ENCODE measurements around the gene PAK4. TPM values are rescaled to one million over a fixed set of nuclear protein-coding genes. Genes with fewer than 3 reads are reported as not detected.

PAK4 gene
- 48.8 TPM for total RNA-seq (ENCODE audit: unreplicated experiment)
- long read RNA-seq, full-length matches to known transcripts = 3 of 12 reads
- long read RNA-seq, partial matches to known transcripts = 0 of 12 reads
- long read RNA-seq, other reads (novel, unspliced or antisense) = 9 of 12 reads

GRCh38 chr19:39125554-39126311 is at the start of gene PAK4:
TSS of gene PAK4 (plus strand) at chr19:39125786. CDS start at chr19:39169554, 43,768 bp downstream.
- H3K9me3 Mint-ChIP-seq (ENCODE audit: unreplicated experiment) = no peaks in the 10 kb centered on the region
- peaks cover 19% of the 10 kb centered on the region for H3K4me1 Mint-ChIP-seq (ENCODE audit: unreplicated experiment)
- peak within 1 kb of the TSS; percentile 98 for H3K27ac Mint-ChIP-seq (ENCODE audit: unreplicated experiment)
- peak; percentile 97 for DNase-seq (ENCODE audit: low spot score)
- TF ChIP-seq CTCF (IDR thresholded peaks at IDR 0.05; ENCODE audit: unreplicated experiment) = no peak
- peak within 1 kb of the TSS; percentile 99 for H3K4me3 Mint-ChIP-seq (ENCODE audit: unreplicated experiment)
- peaks cover 6% of the 10 kb centered on the region for H3K36me3 Mint-ChIP-seq (ENCODE audit: low read depth, unreplicated experiment)
- H3K27me3 Mint-ChIP-seq (ENCODE audit: unreplicated experiment) = peaks cover 8% of the 10 kb centered on the region

DNA sequence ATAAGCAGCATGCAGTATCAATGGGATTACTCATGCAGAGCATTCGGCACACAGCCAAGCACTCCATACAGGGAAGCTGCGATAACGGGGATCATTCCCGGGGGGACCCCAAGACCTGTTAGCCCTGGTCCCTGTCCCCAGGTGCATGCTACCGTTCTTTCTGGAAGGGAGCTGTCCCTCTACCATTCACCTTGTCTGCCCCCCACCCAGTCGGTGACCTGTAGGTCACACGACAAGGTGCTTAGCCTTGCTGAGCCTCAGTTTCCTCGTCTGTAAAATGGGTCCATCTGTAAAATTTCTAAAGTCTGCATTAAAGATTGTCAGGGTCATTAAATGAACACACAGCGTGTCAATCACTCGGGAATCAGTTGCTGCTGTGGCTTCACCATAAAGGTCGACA is 48.3 kb upstream of the PAK4 start:
- Mint-ChIP-seq H3K9me3 (ENCODE audit: unreplicated experiment) (no peaks in the 10 kb centered on the region), H3K36me3 (ENCODE audit: low read depth, unreplicated experiment) (no peaks in the 10 kb centered on the region), H3K27me3 (ENCODE audit: unreplicated experiment) (peaks cover 3% of the 10 kb centered on the region), H3K4me1 (ENCODE audit: unreplicated experiment) (peaks cover 10% of the 10 kb centered on the region), H3K4me3 (ENCODE audit: unreplicated experiment) (no peak overlapping the region), H3K27ac (ENCODE audit: unreplicated experiment) (no peak overlapping the region)
- TF ChIP-seq CTCF (IDR thresholded peaks at IDR 0.05; ENCODE audit: unreplicated experiment) = no peak
- DNase-seq (ENCODE audit: low spot score) = no peak

DNA sequence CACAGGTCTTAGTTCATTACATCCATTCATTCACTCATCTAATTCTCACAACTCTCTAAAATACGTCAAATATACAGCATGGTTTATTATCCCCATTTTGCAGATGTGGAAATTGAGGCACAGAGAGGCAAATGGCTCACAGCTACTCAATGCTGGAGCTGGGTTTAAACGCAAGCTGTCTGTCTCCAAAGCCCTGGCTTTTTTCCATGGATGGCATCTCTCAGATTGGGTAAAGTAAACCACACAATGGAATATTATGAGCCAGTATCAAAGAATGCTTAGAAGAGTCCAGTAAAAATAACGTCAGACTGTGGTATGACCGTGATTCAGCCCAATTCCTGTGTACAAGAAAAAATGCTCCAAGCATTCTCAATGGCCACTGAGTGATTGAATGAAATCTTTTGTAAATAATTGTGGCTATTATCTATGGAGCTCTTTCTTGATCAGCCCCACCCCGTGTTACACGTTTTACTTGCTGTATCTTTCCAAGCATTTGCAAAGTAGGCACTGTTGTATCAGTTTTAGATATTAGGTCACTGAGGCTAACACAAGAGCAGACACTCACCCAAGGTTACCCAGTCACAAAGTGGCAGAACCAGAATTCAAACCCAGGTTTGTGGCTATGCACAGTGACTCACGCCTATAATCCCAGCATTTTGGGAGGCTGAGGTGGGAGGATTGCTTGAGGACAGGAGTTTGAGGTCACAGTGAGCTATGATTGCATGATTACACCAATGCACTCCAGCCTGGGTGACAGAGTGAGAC is 47.0 kb upstream of the PAK4 start:
- no peak for TF ChIP-seq CTCF (IDR thresholded peaks at IDR 0.05; ENCODE audit: unreplicated experiment)
- Mint-ChIP-seq H3K9me3 (ENCODE audit: unreplicated experiment) (no peaks in the 10 kb centered on the region), H3K4me3 (ENCODE audit: unreplicated experiment) (no peak overlapping the region), H3K4me1 (ENCODE audit: unreplicated experiment) (peaks cover 18% of the 10 kb centered on the region), H3K36me3 (ENCODE audit: low read depth, unreplicated experiment) (no peaks in the 10 kb centered on the region), H3K27ac (ENCODE audit: unreplicated experiment) (no peak overlapping the region), H3K27me3 (ENCODE audit: unreplicated experiment) (peaks cover 3% of the 10 kb centered on the region)
- no peak for DNase-seq (ENCODE audit: low spot score)

DNA sequence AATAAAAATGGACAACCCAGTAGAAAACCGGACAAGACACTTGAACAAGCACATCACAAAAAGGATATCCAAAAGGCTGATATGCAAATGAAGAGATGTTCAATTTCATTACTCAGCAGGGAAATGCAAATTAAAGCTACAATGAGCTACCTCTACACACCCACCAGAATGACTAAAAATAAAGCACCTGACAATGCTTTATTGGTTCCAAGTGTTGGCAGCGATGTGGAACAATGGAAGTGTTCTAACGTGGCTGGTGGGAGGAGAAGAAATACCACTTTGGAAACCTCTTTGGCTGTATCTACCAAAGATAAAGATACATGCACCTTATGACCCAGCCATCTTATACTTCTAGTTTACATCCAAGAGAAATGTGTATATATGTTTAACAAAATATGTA is 45.2 kb upstream of the PAK4 start:
- Mint-ChIP-seq H3K4me1 (ENCODE audit: unreplicated experiment) (peaks cover 17% of the 10 kb centered on the region), H3K9me3 (ENCODE audit: unreplicated experiment) (no peaks in the 10 kb centered on the region), H3K4me3 (ENCODE audit: unreplicated experiment) (no peak overlapping the region), H3K27ac (ENCODE audit: unreplicated experiment) (no peak overlapping the region), H3K36me3 (ENCODE audit: low read depth, unreplicated experiment) (no peaks in the 10 kb centered on the region), H3K27me3 (ENCODE audit: unreplicated experiment) (peaks cover 7% of the 10 kb centered on the region)
- DNase-seq (ENCODE audit: low spot score) = no peak
- no peak for TF ChIP-seq CTCF (IDR thresholded peaks at IDR 0.05; ENCODE audit: unreplicated experiment)

All from endothelial cell (in vitro differentiated cells).